Activated naive CD4-positive, alpha-beta T cell treated with anti-CD3 and anti-CD28 coated beads, Interleukin-2, amount 10 ng/mL, durations not matched to agents 7 days and 5 days (primary cell): Measurements from ENCODE around the gene TSPOAP1.

ENCODE experiments used
- CTCF ChIA-PET: fragments of 350-600 bp; sonication (Branson Sonifier 250); formaldehyde crosslinking; loops from one replicate; lab custom pipeline; 2021; ENCODE audit warnings: antibody characterized with exemption; lab: Charles Lee
- DNase-seq: peaks from one replicate; pipeline ENCODE4 v3.0.0-alpha.2; 2020
- H3K27ac Mint-ChIP-seq: one replicate; pipeline ENCODE4 v1.8.0; 2021; ENCODE audit warnings: mild to moderate bottlenecking, moderate library complexity, mixed read lengths
- H3K27me3 Mint-ChIP-seq: one replicate; pipeline ENCODE4 v1.8.0; 2021; ENCODE audit warnings: mild to moderate bottlenecking, mixed read lengths
- H3K36me3 Mint-ChIP-seq: one replicate; pipeline ENCODE4 v1.8.0; 2021; ENCODE audit warnings: mixed read lengths
- H3K4me1 Mint-ChIP-seq: one replicate; pipeline ENCODE4 v1.8.0; 2021; ENCODE audit warnings: mixed read lengths
- H3K4me3 Mint-ChIP-seq: one replicate; pipeline ENCODE4 v1.8.0; 2021; ENCODE audit warnings: mild to moderate bottlenecking, moderate library complexity, mixed read lengths
- H3K9me3 Mint-ChIP-seq: one replicate; pipeline ENCODE4 v1.8.0; 2021; ENCODE audit warnings: mixed read lengths

TSPOAP1 gene

GRCh38 chr17:58302171-58302918, 26.2 kb downstream of the TSPOAP1 start:
- CTCF ChIA-PET: interaction anchor here (1.0 to 3.4 kb wide), 4 partner anchors 42 to 115 kb away, joined by 3 to 18 read pairs (median 4); partner anchors contain the start of gene RNF43
- H3K9me3 Mint-ChIP-seq: no peaks in the 10 kb centered on the region
- H3K4me3 Mint-ChIP-seq: no peak overlapping the region
- peaks cover 10% of the 10 kb centered on the region for H3K36me3 Mint-ChIP-seq
- no peaks in the 10 kb centered on the region for H3K4me1 Mint-ChIP-seq
- H3K27ac Mint-ChIP-seq: no peak overlapping the region
- H3K27me3 Mint-ChIP-seq: peaks cover 7% of the 10 kb centered on the region
- no peak for DNase-seq

- H3K9me3 Mint-ChIP-seq: no peaks in the 10 kb centered on the region
- no peak overlapping the region for H3K27ac Mint-ChIP-seq
- no peak overlapping the region for H3K4me3 Mint-ChIP-seq
- H3K4me1 Mint-ChIP-seq: no peaks in the 10 kb centered on the region
- H3K36me3 Mint-ChIP-seq: peaks cover 5% of the 10 kb centered on the region
- no peak for DNase-seq
- CTCF ChIA-PET: interaction anchor here (1.3 kb wide), 1 partner anchor 102 kb away, joined by 3 read pairs; no protein-coding TSS in a partner anchor
- H3K27me3 Mint-ChIP-seq: peaks cover 7% of the 10 kb centered on the region
Observed at GRCh38 chr17:58301504-58302150, 27.0 kb downstream of the TSPOAP1 start.

GRCh38 chr17:58300336-58300735, 28.3 kb downstream of the TSPOAP1 start:
- CTCF ChIA-PET: interaction anchor here (1.2 kb wide), 2 partner anchors 8 to 17 kb away, joined by 3 to 6 read pairs; no protein-coding TSS in a partner anchor
- DNase-seq: no peak
- no peaks in the 10 kb centered on the region for H3K9me3 Mint-ChIP-seq
- peaks cover 7% of the 10 kb centered on the region for H3K27me3 Mint-ChIP-seq
- no peaks in the 10 kb centered on the region for H3K4me1 Mint-ChIP-seq
- H3K4me3 Mint-ChIP-seq: no peak overlapping the region
- no peak overlapping the region for H3K27ac Mint-ChIP-seq
- peaks cover 5% of the 10 kb centered on the region for H3K36me3 Mint-ChIP-seq

GRCh38 chr17:58294034-58294433, 34.6 kb downstream of the TSPOAP1 start:
- CTCF ChIA-PET: interaction anchor here (1.5 kb wide), 1 partner anchor 10 kb away, joined by 7 read pairs; no protein-coding TSS in a partner anchor
- Mint-ChIP-seq H3K36me3 (no peaks in the 10 kb centered on the region), H3K9me3 (no peaks in the 10 kb centered on the region), H3K4me3 (no peak overlapping the region), H3K4me1 (no peaks in the 10 kb centered on the region), H3K27ac (no peak overlapping the region), H3K27me3 (peaks cover 35% of the 10 kb centered on the region)
- DNase-seq: no peak

GRCh38 chr17:58291246-58291645, 37.3 kb downstream of the TSPOAP1 start:
- Mint-ChIP-seq H3K27ac (no peak overlapping the region), H3K27me3 (peaks cover 35% of the 10 kb centered on the region), H3K36me3 (no peaks in the 10 kb centered on the region), H3K4me1 (no peaks in the 10 kb centered on the region), H3K4me3 (no peak overlapping the region), H3K9me3 (no peaks in the 10 kb centered on the region)
- CTCF ChIA-PET: interaction anchor here (0.9 kb wide), 1 partner anchor 53 kb away, joined by 3 read pairs; no protein-coding TSS in a partner anchor
- no peak for DNase-seq

- Mint-ChIP-seq H3K9me3 (no peaks in the 10 kb centered on the region), H3K27ac (no peak overlapping the region), H3K4me3 (no peak overlapping the region), H3K4me1 (no peaks in the 10 kb centered on the region), H3K36me3 (no peaks in the 10 kb centered on the region), H3K27me3 (peaks cover 35% of the 10 kb centered on the region)
- DNase-seq: no peak
- CTCF ChIA-PET: no interaction called here
Observed at GRCh38 chr17:58289869-58290268, 38.7 kb downstream of the TSPOAP1 start.

GRCh38 chr17:58285422-58285810, 43.2 kb downstream of the TSPOAP1 start:
- Mint-ChIP-seq H3K9me3 (no peaks in the 10 kb centered on the region), H3K4me3 (no peak overlapping the region), H3K27ac (no peak overlapping the region), H3K36me3 (no peaks in the 10 kb centered on the region), H3K27me3 (peaks cover 50% of the 10 kb centered on the region), H3K4me1 (no peaks in the 10 kb centered on the region)
- CTCF ChIA-PET: no interaction called here
- DNase-seq: no peak

GRCh38 chr17:58284613-58285421, 43.8 kb downstream of the TSPOAP1 start:
- Mint-ChIP-seq H3K36me3 (no peaks in the 10 kb centered on the region), H3K27ac (no peak overlapping the region), H3K4me3 (no peak overlapping the region), H3K4me1 (peaks cover 1% of the 10 kb centered on the region), H3K27me3 (peaks cover 51% of the 10 kb centered on the region), H3K9me3 (no peaks in the 10 kb centered on the region)
- DNase-seq: no peak
- CTCF ChIA-PET: interaction anchor here (0.5 kb wide), 1 partner anchor 163 kb away, joined by 3 read pairs; no protein-coding TSS in a partner anchor

- Mint-ChIP-seq H3K9me3 (no peaks in the 10 kb centered on the region), H3K27me3 (peaks cover 59% of the 10 kb centered on the region), H3K4me3 (no peak overlapping the region), H3K27ac (no peak overlapping the region), H3K4me1 (peaks cover 6% of the 10 kb centered on the region), H3K36me3 (no peaks in the 10 kb centered on the region)
- DNase-seq: no peak
- CTCF ChIA-PET: interaction anchor here (0.5 kb wide), 1 partner anchor 164 kb away, joined by 3 read pairs; no protein-coding TSS in a partner anchor
Observed at GRCh38 chr17:58283674-58284612, 44.7 kb downstream of the TSPOAP1 start.

GRCh38 chr17:58282442-58282841, 46.2 kb downstream of the TSPOAP1 start:
- Mint-ChIP-seq H3K4me3 (no peak overlapping the region), H3K9me3 (no peaks in the 10 kb centered on the region), H3K4me1 (peaks cover 6% of the 10 kb centered on the region), H3K27ac (no peak overlapping the region), H3K27me3 (peaks cover 67% of the 10 kb centered on the region), H3K36me3 (no peaks in the 10 kb centered on the region)
- no peak for DNase-seq
- CTCF ChIA-PET: no interaction called here

GRCh38 chr17:58281511-58282011, 47.0 kb downstream of the TSPOAP1 start:
- CTCF ChIA-PET: no interaction called here
- H3K27ac Mint-ChIP-seq: no peak overlapping the region
- peaks cover 70% of the 10 kb centered on the region for H3K27me3 Mint-ChIP-seq
- peaks cover 6% of the 10 kb centered on the region for H3K4me1 Mint-ChIP-seq
- no peaks in the 10 kb centered on the region for H3K36me3 Mint-ChIP-seq
- H3K4me3 Mint-ChIP-seq: no peak overlapping the region
- H3K9me3 Mint-ChIP-seq: no peaks in the 10 kb centered on the region
- no peak for DNase-seq

- no peaks in the 10 kb centered on the region for H3K36me3 Mint-ChIP-seq
- H3K4me1 Mint-ChIP-seq: peaks cover 6% of the 10 kb centered on the region
- no peak within 1 kb of the TSS for H3K27ac Mint-ChIP-seq
- DNase-seq: no peak
- no peaks in the 10 kb centered on the region for H3K9me3 Mint-ChIP-seq
- CTCF ChIA-PET: interaction anchor here (0.8 to 0.9 kb wide), 2 partner anchors 137 to 207 kb away, joined by 3 to 4 read pairs; partner anchors contain the start of genes HSF5 and RNF43
- H3K27me3 Mint-ChIP-seq: peaks cover 77% of the 10 kb centered on the region
- H3K4me3 Mint-ChIP-seq: no peak within 1 kb of the TSS
Observed at GRCh38 chr17:58280480-58281217, 47.9 kb downstream of the TSPOAP1 start, which contains the start of gene MPO. Gene MPO, minus strand, starts transcription at chr17:58280935. Its CDS starts 177 bp downstream, at chr17:58280758.
